HG03097 (cell line): ENCODE data around the gene CEP152.

Experiments used
- ATAC-seq: cut with Tn5 transposase; IDR thresholded peaks from one replicate; pipeline ENCODE4 v1.9.1; 2021; ENCODE audit not compliant: unreplicated experiment, low FRiP score

The CEP152 gene

DNA sequence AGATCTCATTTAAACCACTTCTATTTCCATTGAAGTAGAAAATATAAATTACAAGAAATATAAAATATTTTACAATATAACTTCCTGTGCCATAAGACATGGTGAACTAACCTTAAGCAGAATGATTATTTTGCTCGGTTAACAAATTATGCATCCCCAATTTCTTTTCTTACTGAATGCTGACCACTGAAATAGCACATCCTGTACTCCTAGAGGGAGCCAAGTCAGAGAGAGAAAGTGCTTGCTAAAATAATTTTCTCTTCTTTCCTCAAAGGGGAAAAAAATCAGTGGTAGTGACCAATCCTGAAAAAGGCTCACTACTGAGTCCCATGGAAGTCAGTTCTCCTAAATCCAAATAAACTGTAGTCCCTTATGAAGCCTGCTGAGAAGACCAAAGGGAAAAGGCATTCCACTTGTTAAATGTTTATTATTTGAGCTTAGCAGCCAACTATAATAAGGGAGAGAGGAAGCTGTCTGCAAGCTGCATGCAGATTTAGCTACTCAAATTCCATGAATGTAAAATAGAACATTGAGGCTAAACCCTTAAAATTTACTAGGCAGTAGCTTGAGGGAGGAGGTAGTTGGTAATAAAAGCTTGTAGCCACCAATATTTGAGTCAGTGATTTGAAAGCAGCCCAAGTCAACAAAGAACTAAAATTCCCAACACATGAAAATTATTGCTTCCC, 33.1 kb downstream of the CEP152 start:
- ATAC-seq = no peak

DNA sequence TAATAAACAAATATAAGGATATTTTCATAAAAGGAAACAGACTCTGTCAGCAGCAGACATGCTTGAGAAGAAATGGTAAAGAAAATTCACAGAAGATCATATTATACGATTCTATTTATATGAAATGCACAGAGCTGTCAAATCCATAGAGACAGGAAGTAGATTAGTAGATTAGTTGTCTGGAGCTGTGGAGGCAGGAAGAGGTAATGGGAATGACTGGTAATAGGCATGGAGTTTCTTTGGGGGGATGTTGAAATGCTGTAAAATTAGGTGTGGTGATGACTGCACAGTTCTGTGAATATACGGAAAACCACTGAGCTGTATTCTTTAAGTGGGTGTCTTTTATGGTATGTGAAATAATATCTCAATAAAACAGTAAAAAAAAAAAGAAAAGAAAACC, 35.3 kb downstream of the CEP152 start:
- ATAC-seq = no peak

DNA sequence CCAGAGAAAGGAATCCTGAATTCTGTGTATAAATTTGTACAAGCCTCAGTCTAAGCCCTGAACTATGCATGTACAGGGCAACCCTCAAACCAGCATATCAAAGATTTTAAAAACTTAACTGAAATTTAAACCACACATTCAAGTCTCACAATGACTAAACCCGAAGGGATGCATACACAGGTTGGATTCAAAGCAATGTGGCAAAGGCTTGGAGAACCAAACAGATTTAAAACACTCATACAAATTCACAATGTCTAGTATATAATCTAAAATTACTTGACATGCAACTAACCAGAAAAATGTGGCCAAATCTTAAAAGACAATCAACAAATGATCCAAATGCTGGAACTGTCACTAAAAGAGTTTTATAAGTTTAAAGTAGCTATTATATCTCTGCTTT, 36.4 kb downstream of the CEP152 start:
- no peak for ATAC-seq

GRCh38 chr15:48766196-48766595, 44.7 kb downstream of the CEP152 start:
- no peak for ATAC-seq

DNA sequence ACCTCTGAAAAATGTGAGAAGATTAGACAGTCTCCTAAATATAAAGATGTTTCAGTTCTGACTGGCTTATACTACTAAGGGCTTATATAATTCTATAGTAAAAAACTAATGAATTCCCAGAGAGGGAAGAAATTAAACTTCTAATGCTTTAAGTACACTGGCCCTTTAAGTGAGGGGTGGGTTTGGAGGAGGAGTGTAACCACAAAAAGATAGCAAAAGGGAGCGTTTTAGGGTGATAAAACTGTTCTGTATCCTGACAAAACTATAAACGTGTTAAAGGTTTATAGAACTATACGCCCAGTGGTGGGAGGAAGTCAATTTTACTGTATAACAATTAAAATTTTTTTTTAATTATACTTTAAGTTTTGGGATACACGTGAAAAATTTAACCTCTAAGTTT, 45.8 kb downstream of the CEP152 start:
- ATAC-seq = no peak

- ATAC-seq = no peak
Observed at GRCh38 chr15:48761393-48762158, 49.3 kb downstream of the CEP152 start.

GRCh38 chr15:48759921-48760320, 50.9 kb downstream of the CEP152 start:
- ATAC-seq = no peak

DNA sequence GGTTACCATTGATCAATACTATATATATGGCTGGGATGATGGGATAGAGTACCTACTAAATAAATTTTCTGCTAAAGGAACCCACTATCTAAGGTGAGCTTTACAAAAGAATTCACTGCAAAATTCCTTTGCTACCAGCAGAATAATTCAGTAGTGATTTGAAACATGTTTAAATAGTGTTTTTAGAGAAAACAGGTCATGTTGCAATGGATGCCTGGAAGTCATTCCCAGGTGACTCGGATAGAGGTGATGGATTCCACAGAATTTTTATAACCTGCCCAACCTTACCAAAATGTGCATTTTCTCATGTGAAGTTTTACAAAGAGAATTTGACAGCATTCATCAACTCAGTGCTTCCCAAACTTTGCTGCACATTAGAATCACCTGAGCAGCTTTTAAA, 53.2 kb downstream of the CEP152 start:
- no peak for ATAC-seq

GRCh38 chr15:48754011-48754410, 56.9 kb downstream of the CEP152 start:
- no peak for ATAC-seq

DNA sequence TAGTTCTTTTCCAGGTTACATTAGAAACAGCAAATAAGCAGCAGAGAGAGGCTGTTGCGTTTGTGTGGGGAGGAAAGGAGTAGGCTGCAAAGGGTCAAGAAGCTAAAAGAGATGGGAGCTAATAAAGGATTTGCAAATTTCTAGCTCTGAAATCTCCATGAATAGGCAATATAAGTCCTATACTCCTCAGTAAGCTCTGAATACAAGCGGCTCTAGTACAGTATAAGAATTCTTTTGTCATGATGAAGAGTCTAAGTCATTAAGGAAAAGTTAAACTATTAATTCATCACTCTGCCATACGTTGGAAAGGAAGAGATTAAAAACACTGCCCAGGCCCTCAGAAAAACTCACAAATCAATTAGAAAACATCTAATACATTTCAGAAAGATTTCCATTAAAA, 59.3 kb downstream of the CEP152 start:
- no peak for ATAC-seq

DNA sequence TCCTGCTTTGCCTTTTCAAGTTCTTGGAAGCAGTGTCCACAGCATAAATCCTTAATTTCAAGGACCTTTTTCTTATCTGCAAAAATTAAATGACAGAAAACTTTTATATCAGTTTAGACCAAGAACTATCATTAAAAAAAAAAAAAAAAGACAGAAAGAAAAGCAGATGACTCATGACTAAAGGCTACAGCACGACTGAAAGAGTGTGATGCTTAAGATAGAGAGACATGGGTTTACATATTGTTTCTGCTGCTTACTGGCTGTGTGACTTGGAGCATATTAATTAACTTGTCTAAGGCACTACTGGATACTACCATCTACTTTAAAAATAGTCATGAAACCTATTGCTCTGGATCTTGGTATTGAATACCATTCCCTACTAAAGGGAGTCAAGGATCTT, 62.3 kb downstream of the CEP152 start:
- no peak for ATAC-seq

GRCh38 chr15:48733615-48734014, 77.3 kb downstream of the CEP152 start:
- no peak for ATAC-seq

GRCh38 chr15:48730506-48730905, 80.4 kb downstream of the CEP152 start:
- no peak for ATAC-seq

DNA sequence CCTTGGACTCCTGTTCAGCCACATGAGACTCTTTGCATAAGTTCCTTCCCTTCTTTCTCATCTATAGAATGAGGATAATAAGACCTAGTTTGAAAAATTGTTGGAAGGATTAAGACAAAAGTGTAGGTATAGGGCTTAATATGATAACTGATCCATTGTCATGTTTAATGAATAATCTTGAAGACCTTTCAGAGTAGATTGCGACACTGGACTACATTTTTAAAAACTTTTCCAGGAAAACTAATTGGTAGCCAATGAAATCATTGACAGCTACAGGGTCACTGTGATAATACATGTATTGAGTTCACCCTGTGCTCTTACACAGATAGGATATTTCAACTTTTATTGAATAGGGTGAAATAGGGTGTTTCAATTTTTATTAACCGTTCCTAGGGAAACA, 86.9 kb downstream of the CEP152 start:
- ATAC-seq = no peak

GRCh38 chr15:48722764-48723661, 87.9 kb downstream of the CEP152 start:
- no peak for ATAC-seq

- ATAC-seq = no peak
Observed at GRCh38 chr15:48721061-48721810, 89.6 kb downstream of the CEP152 start.

- no peak for ATAC-seq
Observed at GRCh38 chr15:48720646-48721045, 90.2 kb downstream of the CEP152 start.

GRCh38 chr15:48719668-48720067, 91.2 kb downstream of the CEP152 start:
- no peak for ATAC-seq

DNA sequence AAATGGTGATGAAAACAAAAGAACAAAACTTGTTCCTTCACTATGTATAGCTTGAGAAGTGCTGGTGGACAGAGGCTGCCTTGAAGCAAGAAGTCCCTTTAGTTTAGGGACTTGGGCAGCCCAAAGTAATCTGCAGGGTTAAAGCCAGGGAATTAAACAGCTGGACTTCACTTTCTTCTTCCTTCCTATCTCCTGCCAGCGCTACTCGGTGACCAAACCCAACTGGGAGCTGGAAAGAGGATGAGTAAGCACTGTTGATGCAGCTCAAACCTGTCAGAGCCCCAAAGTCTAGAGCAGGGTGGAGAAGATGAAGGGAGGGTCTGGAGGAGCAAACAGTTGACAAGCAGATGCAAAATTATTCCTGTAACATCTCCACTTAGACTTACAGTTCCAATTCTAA, 92.2 kb downstream of the CEP152 start:
- no peak for ATAC-seq

DNA sequence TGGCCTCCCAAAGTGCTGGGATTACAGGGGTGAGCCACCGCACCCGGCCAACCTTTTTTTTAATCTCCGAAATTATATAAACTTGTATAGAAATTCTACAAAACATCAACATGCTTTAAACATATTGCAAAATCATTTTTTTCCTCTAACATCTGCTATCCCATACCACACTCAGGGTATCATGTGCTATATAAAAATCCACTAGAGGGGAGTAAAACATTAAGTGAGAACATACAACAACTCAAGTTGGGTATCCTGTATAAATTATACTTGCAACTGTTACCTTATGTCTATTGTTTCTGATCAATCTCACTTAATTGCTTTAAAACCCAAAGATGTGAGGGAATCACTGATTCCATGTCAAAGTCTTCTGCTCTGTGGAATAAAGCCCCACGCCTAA, 93.4 kb downstream of the CEP152 start:
- no peak for ATAC-seq

DNA sequence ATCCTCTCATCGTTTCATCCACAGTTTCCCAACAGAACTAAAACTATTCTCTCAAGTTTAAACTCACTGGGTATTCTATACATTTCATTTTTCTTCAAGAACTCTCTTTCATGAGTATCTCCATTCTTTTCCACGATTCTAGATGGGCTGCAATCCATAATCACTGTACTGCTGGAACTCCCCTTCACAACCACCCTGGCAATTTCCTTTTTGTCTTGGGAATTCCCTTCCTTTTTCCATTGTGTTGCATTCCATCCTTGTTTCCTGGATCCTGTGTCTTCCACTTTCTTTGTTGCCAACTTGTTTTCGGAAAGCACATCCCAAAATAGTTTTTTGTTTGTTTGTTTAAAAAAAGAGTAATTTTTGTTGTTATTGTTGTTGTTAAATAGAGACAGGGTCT, 98.3 kb downstream of the CEP152 start:
- ATAC-seq = no peak
